ENCODE measurements around the gene ATP13A3.

The ATP13A3 gene

GRCh38 chr3:194458131-194458530 is 28.7 kb downstream of the ATP13A3 start:
- no peak overlapping the region for H3K4me3 ChIP-seq (ENCODE audit: low read depth in 1 of 2, low read length in 2 of 2)
- H3K27ac ChIP-seq (ENCODE audit: low read length) = no peak overlapping the region
- H3K27me3 ChIP-seq (ENCODE audit: low read depth, low read length) = no peaks in the 10 kb centered on the region
- H3K9me3 ChIP-seq (ENCODE audit: control insufficient read depth in 1 of 2, low read length in 2 of 2) = no peaks in the 10 kb centered on the region
- H3K36me3 ChIP-seq (ENCODE audit: control insufficient read depth in 1 of 2, insufficient read depth in 2 of 2, low read length in 2 of 2) = peaks cover 30 to 31% of the 10 kb centered on the region in 2 donors
- H3K4me1 ChIP-seq (ENCODE audit: control insufficient read depth in 1 of 2, insufficient read depth in 2 of 2, low read length in 2 of 2) = peaks cover 0 to 5% of the 10 kb centered on the region in 2 donors

- Histone ChIP-seq H3K4me1 (ENCODE audit: control insufficient read depth in 1 of 2, insufficient read depth in 2 of 2, low read length in 2 of 2) (no peaks in the 10 kb centered on the region), H3K9me3 (ENCODE audit: control insufficient read depth in 1 of 2, low read length in 2 of 2) (no peaks in the 10 kb centered on the region), H3K27me3 (ENCODE audit: low read depth, low read length) (no peaks in the 10 kb centered on the region), H3K36me3 (ENCODE audit: control insufficient read depth in 1 of 2, insufficient read depth in 2 of 2, low read length in 2 of 2) (peaks cover 36 to 37% of the 10 kb centered on the region in 2 donors), H3K4me3 (ENCODE audit: low read depth in 1 of 2, low read length in 2 of 2) (no peak overlapping the region), H3K27ac (ENCODE audit: low read length) (no peak overlapping the region)
Measured at GRCh38 chr3:194455481-194455880, 31.3 kb downstream of the ATP13A3 start.

GRCh38 chr3:194450341-194450740 is 36.5 kb downstream of the ATP13A3 start:
- Histone ChIP-seq H3K27ac (ENCODE audit: low read length) (no peak overlapping the region), H3K27me3 (ENCODE audit: low read depth, low read length) (no peaks in the 10 kb centered on the region), H3K4me1 (ENCODE audit: control insufficient read depth in 1 of 2, insufficient read depth in 2 of 2, low read length in 2 of 2) (no peaks in the 10 kb centered on the region), H3K4me3 (ENCODE audit: low read depth in 1 of 2, low read length in 2 of 2) (no peak overlapping the region), H3K36me3 (ENCODE audit: control insufficient read depth in 1 of 2, insufficient read depth in 2 of 2, low read length in 2 of 2) (peaks cover 54 to 60% of the 10 kb centered on the region in 2 donors), H3K9me3 (ENCODE audit: control insufficient read depth in 1 of 2, low read length in 2 of 2) (no peaks in the 10 kb centered on the region)

- Histone ChIP-seq H3K4me1 (ENCODE audit: control insufficient read depth in 1 of 2, insufficient read depth in 2 of 2, low read length in 2 of 2) (no peaks in the 10 kb centered on the region), H3K36me3 (ENCODE audit: control insufficient read depth in 1 of 2, insufficient read depth in 2 of 2, low read length in 2 of 2) (peaks cover 54 to 55% of the 10 kb centered on the region in 2 donors), H3K27ac (ENCODE audit: low read length) (no peak overlapping the region), H3K9me3 (ENCODE audit: control insufficient read depth in 1 of 2, low read length in 2 of 2) (no peaks in the 10 kb centered on the region), H3K4me3 (ENCODE audit: low read depth in 1 of 2, low read length in 2 of 2) (no peak overlapping the region), H3K27me3 (ENCODE audit: low read depth, low read length) (no peaks in the 10 kb centered on the region)
Measured at GRCh38 chr3:194449913-194450312, 36.9 kb downstream of the ATP13A3 start.

- Histone ChIP-seq H3K4me3 (ENCODE audit: low read depth in 1 of 2, low read length in 2 of 2) (no peak overlapping the region), H3K4me1 (ENCODE audit: control insufficient read depth in 1 of 2, insufficient read depth in 2 of 2, low read length in 2 of 2) (no peaks in the 10 kb centered on the region), H3K27me3 (ENCODE audit: low read depth, low read length) (no peaks in the 10 kb centered on the region), H3K27ac (ENCODE audit: low read length) (no peak overlapping the region), H3K9me3 (ENCODE audit: control insufficient read depth in 1 of 2, low read length in 2 of 2) (no peaks in the 10 kb centered on the region), H3K36me3 (ENCODE audit: control insufficient read depth in 1 of 2, insufficient read depth in 2 of 2, low read length in 2 of 2) (peaks cover 54 to 61% of the 10 kb centered on the region in 2 donors)
Measured at GRCh38 chr3:194447657-194448056, 39.1 kb downstream of the ATP13A3 start.

GRCh38 chr3:194447161-194447560 is 39.6 kb downstream of the ATP13A3 start:
- Histone ChIP-seq H3K27ac (ENCODE audit: low read length) (no peak overlapping the region), H3K36me3 (ENCODE audit: control insufficient read depth in 1 of 2, insufficient read depth in 2 of 2, low read length in 2 of 2) (peaks cover 54 to 61% of the 10 kb centered on the region in 2 donors), H3K4me1 (ENCODE audit: control insufficient read depth in 1 of 2, insufficient read depth in 2 of 2, low read length in 2 of 2) (no peaks in the 10 kb centered on the region), H3K4me3 (ENCODE audit: low read depth in 1 of 2, low read length in 2 of 2) (no peak overlapping the region), H3K9me3 (ENCODE audit: control insufficient read depth in 1 of 2, low read length in 2 of 2) (no peaks in the 10 kb centered on the region), H3K27me3 (ENCODE audit: low read depth, low read length) (no peaks in the 10 kb centered on the region)

GRCh38 chr3:194446754-194447153 is 40.0 kb downstream of the ATP13A3 start:
- no peaks in the 10 kb centered on the region for H3K27me3 ChIP-seq (ENCODE audit: low read depth, low read length)
- H3K4me3 ChIP-seq (ENCODE audit: low read depth in 1 of 2, low read length in 2 of 2) = no peak overlapping the region
- H3K27ac ChIP-seq (ENCODE audit: low read length) = no peak overlapping the region
- no peaks in the 10 kb centered on the region for H3K4me1 ChIP-seq (ENCODE audit: control insufficient read depth in 1 of 2, insufficient read depth in 2 of 2, low read length in 2 of 2)
- no peaks in the 10 kb centered on the region for H3K9me3 ChIP-seq (ENCODE audit: control insufficient read depth in 1 of 2, low read length in 2 of 2)
- H3K36me3 ChIP-seq (ENCODE audit: control insufficient read depth in 1 of 2, insufficient read depth in 2 of 2, low read length in 2 of 2) = peaks cover 54 to 61% of the 10 kb centered on the region in 2 donors

- Histone ChIP-seq H3K36me3 (ENCODE audit: control insufficient read depth in 1 of 2, insufficient read depth in 2 of 2, low read length in 2 of 2) (peaks cover 51 to 59% of the 10 kb centered on the region in 2 donors), H3K27ac (ENCODE audit: low read length) (no peak overlapping the region)
Measured at GRCh38 chr3:194446172-194446571, 40.6 kb downstream of the ATP13A3 start.

GRCh38 chr3:194443901-194444300 is 42.9 kb downstream of the ATP13A3 start:
- no peaks in the 10 kb centered on the region for H3K27me3 ChIP-seq (ENCODE audit: low read depth, low read length)
- H3K36me3 ChIP-seq (ENCODE audit: control insufficient read depth in 1 of 2, insufficient read depth in 2 of 2, low read length in 2 of 2) = peaks cover 43 to 57% of the 10 kb centered on the region in 2 donors
- no peaks in the 10 kb centered on the region for H3K4me1 ChIP-seq (ENCODE audit: control insufficient read depth in 1 of 2, insufficient read depth in 2 of 2, low read length in 2 of 2)
- H3K9me3 ChIP-seq (ENCODE audit: control insufficient read depth in 1 of 2, low read length in 2 of 2) = no peaks in the 10 kb centered on the region
- no peak overlapping the region for H3K4me3 ChIP-seq (ENCODE audit: low read depth in 1 of 2, low read length in 2 of 2)
- no peak overlapping the region for H3K27ac ChIP-seq (ENCODE audit: low read length)

More at GRCh38 chr3:194446172-194446571, 40.6 kb downstream of the ATP13A3 start:
- Histone ChIP-seq H3K27me3 (ENCODE audit: low read depth, low read length) (no peaks in the 10 kb centered on the region), H3K4me1 (ENCODE audit: control insufficient read depth in 1 of 2, insufficient read depth in 2 of 2, low read length in 2 of 2) (no peaks in the 10 kb centered on the region), H3K9me3 (ENCODE audit: control insufficient read depth in 1 of 2, low read length in 2 of 2) (no peaks in the 10 kb centered on the region), H3K4me3 (ENCODE audit: low read depth in 1 of 2, low read length in 2 of 2) (no peak overlapping the region)

GRCh38 chr3:194440756-194441155 is 46.0 kb downstream of the ATP13A3 start:
- no peak overlapping the region for H3K27ac ChIP-seq (ENCODE audit: low read length)
- no peaks in the 10 kb centered on the region for H3K27me3 ChIP-seq (ENCODE audit: low read depth, low read length)
- H3K36me3 ChIP-seq (ENCODE audit: control insufficient read depth in 1 of 2, insufficient read depth in 2 of 2, low read length in 2 of 2) = peaks cover 30 to 44% of the 10 kb centered on the region in 2 donors
- H3K4me1 ChIP-seq (ENCODE audit: control insufficient read depth in 1 of 2, insufficient read depth in 2 of 2, low read length in 2 of 2) = no peaks in the 10 kb centered on the region
- no peaks in the 10 kb centered on the region for H3K9me3 ChIP-seq (ENCODE audit: control insufficient read depth in 1 of 2, low read length in 2 of 2)
- no peak overlapping the region for H3K4me3 ChIP-seq (ENCODE audit: low read depth in 1 of 2, low read length in 2 of 2)

GRCh38 chr3:194439881-194440550 is 46.8 kb downstream of the ATP13A3 start:
- H3K36me3 ChIP-seq (ENCODE audit: control insufficient read depth in 1 of 2, insufficient read depth in 2 of 2, low read length in 2 of 2) = peaks cover 37 to 47% of the 10 kb centered on the region in 2 donors
- H3K27me3 ChIP-seq (ENCODE audit: low read depth, low read length) = no peaks in the 10 kb centered on the region

GRCh38 chr3:194434503-194434902 is 52.3 kb downstream of the ATP13A3 start:
- no peak overlapping the region for H3K4me3 ChIP-seq (ENCODE audit: low read depth in 1 of 2, low read length in 2 of 2)

More at GRCh38 chr3:194439881-194440550, 46.8 kb downstream of the ATP13A3 start:
- Histone ChIP-seq H3K4me3 (ENCODE audit: low read depth in 1 of 2, low read length in 2 of 2) (no peak overlapping the region), H3K27ac (ENCODE audit: low read length) (no peak overlapping the region), H3K4me1 (ENCODE audit: control insufficient read depth in 1 of 2, insufficient read depth in 2 of 2, low read length in 2 of 2) (no peaks in the 10 kb centered on the region), H3K9me3 (ENCODE audit: control insufficient read depth in 1 of 2, low read length in 2 of 2) (no peaks in the 10 kb centered on the region)

More at GRCh38 chr3:194434503-194434902, 52.3 kb downstream of the ATP13A3 start:
- no peaks in the 10 kb centered on the region for H3K27me3 ChIP-seq (ENCODE audit: low read depth, low read length)
- H3K4me1 ChIP-seq (ENCODE audit: control insufficient read depth in 1 of 2, insufficient read depth in 2 of 2, low read length in 2 of 2) = no peaks in the 10 kb centered on the region
- H3K27ac ChIP-seq (ENCODE audit: low read length) = no peak overlapping the region
- peaks cover 54 to 55% of the 10 kb centered on the region in 2 donors for H3K36me3 ChIP-seq (ENCODE audit: control insufficient read depth in 1 of 2, insufficient read depth in 2 of 2, low read length in 2 of 2)
- H3K9me3 ChIP-seq (ENCODE audit: control insufficient read depth in 1 of 2, low read length in 2 of 2) = no peaks in the 10 kb centered on the region
